Measurements from ENCODE around the gene PKD2L1.

GRCh38 chr10:100289641-100290040 lies 40.4 kb downstream of the PKD2L1 start:
- TF ChIP-seq CTCF (IDR thresholded peaks at IDR 0.05; ENCODE audit: borderline replicate concordance, extremely low read depth, low read length, poor library complexity, severe bottlenecking) (no peak), EZH2 (IDR thresholded peaks at IDR 0.05; ENCODE audit: borderline replicate concordance, low read depth, low read length, severe bottlenecking) (no peak)
